ENCODE results near the gene DNAJA2.
"Not testable (repeated sequence)": the region's sequence is repeated elsewhere in the genome, so short reads cannot be mapped to it uniquely, and the experiment has no call there.

- TF ChIP-seq, protein P1, sequence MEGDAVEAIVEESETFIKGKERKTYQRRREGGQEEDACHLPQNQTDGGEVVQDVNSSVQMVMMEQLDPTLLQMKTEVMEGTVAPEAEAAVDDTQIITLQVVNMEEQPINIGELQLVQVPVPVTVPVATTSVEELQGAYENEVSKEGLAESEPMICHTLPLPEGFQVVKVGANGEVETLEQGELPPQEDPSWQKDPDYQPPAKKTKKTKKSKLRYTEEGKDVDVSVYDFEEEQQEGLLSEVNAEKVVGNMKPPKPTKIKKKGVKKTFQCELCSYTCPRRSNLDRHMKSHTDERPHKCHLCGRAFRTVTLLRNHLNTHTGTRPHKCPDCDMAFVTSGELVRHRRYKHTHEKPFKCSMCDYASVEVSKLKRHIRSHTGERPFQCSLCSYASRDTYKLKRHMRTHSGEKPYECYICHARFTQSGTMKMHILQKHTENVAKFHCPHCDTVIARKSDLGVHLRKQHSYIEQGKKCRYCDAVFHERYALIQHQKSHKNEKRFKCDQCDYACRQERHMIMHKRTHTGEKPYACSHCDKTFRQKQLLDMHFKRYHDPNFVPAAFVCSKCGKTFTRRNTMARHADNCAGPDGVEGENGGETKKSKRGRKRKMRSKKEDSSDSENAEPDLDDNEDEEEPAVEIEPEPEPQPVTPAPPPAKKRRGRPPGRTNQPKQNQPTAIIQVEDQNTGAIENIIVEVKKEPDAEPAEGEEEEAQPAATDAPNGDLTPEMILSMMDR (IDR thresholded peaks at IDR 0.05), result not testable (repeated sequence)
- TF ChIP-seq POLR2A (IDR thresholded peaks at IDR 0.05), result not testable (repeated sequence)
Measured at GRCh38 chr16:47010812-47011211, 37.3 kb upstream of the DNAJA2 start.

Data from thyroid gland (tissue), 4 donors.